ENCODE measurements around the gene TRPM4. TPM values are rescaled to one million over a fixed set of nuclear protein-coding genes. Genes with fewer than 3 reads are reported as not detected.

TRPM4 gene
- total and polyA plus RNA-seq, 10 of the 15 experiments (the other 5 are each of a cell fraction or from before 2014, with no cell fraction given) = 0.10 to 0.64 (median 0.15) TPM; not detected in 7

Other genes starting within 250 kb of the TRPM4 start
Only the 7 nearest of the 24 such genes appear.
- gene NTF4, start 93.0 kb upstream of the TRPM4 start, total RNA-seq (2014; rRNA removed) = not detected in 2 replicates
- gene NTF4, start 93.0 kb upstream of the TRPM4 start, total RNA-seq (2014; rRNA removed; fragmentation: Illumina TruSeq; extraction: Trizol) = not detected in 2 replicates
- gene NTF4, start 93.0 kb upstream of the TRPM4 start, total RNA-seq (2021) = not detected in 2 replicates
- gene NTF4, start 93.0 kb upstream of the TRPM4 start, polyA plus RNA-seq (2011; rRNA removed) = not detected in 2 replicates
- gene NTF4, start 93.0 kb upstream of the TRPM4 start, polyA plus RNA-seq (2014; fragmentation: Illumina TruSeq; extraction: Trizol) = not detected in 2 replicates
- not detected for gene NTF4, start 93.0 kb upstream of the TRPM4 start, polyA plus RNA-seq (2014; fragmentation: Nextera tagmentation; extraction: Ambion mirVana)
- not detected in 2 replicates for gene NTF4, start 93.0 kb upstream of the TRPM4 start, polyA plus RNA-seq (2014; rRNA removed)
- gene NTF4, start 93.0 kb upstream of the TRPM4 start, polyA plus RNA-seq (2016; fragmentation: Nextera tagmentation; extraction: Ambion mirVana) = not detected
- not detected in 2 replicates for gene KCNA7, start 85.1 kb upstream of the TRPM4 start, total RNA-seq (2014; rRNA removed)
- not detected in 2 replicates for gene KCNA7, start 85.1 kb upstream of the TRPM4 start, total RNA-seq (2014; rRNA removed; fragmentation: Illumina TruSeq; extraction: Trizol)
- not detected in 2 replicates for gene KCNA7, start 85.1 kb upstream of the TRPM4 start, total RNA-seq (2021)
- not detected in 2 replicates for gene KCNA7, start 85.1 kb upstream of the TRPM4 start, polyA plus RNA-seq (2011; rRNA removed)
- gene KCNA7, start 85.1 kb upstream of the TRPM4 start, polyA plus RNA-seq (2014; fragmentation: Illumina TruSeq; extraction: Trizol) = not detected in 2 replicates
- gene KCNA7, start 85.1 kb upstream of the TRPM4 start, polyA plus RNA-seq (2014; fragmentation: Nextera tagmentation; extraction: Ambion mirVana) = not detected
- not detected in 2 replicates for gene KCNA7, start 85.1 kb upstream of the TRPM4 start, polyA plus RNA-seq (2014; rRNA removed)
- not detected for gene KCNA7, start 85.1 kb upstream of the TRPM4 start, polyA plus RNA-seq (2016; fragmentation: Nextera tagmentation; extraction: Ambion mirVana)
- 279 and 350 TPM in 2 replicates for gene SNRNP70, start 72.3 kb upstream of the TRPM4 start, total RNA-seq (2014; rRNA removed)
- gene SNRNP70, start 72.3 kb upstream of the TRPM4 start, total RNA-seq (2014; rRNA removed; fragmentation: Illumina TruSeq; extraction: Trizol) = 89.2 and 90.2 TPM in 2 replicates
- gene SNRNP70, start 72.3 kb upstream of the TRPM4 start, total RNA-seq (2021) = 193 and 215 TPM in 2 replicates
- 105 and 162 TPM in 2 replicates for gene SNRNP70, start 72.3 kb upstream of the TRPM4 start, polyA plus RNA-seq (2011; rRNA removed)
- gene SNRNP70, start 72.3 kb upstream of the TRPM4 start, polyA plus RNA-seq (2014; fragmentation: Illumina TruSeq; extraction: Trizol) = 102 and 112 TPM in 2 replicates
- 10 to 100 TPM in 1 of 2 experiments, 1 to 10 TPM in 1; 2.7 to 14.9 TPM for gene SNRNP70, start 72.3 kb upstream of the TRPM4 start, polyA plus RNA-seq (2014; fragmentation: Nextera tagmentation; extraction: Ambion mirVana)
- 453 and 499 TPM in 2 replicates for gene SNRNP70, start 72.3 kb upstream of the TRPM4 start, polyA plus RNA-seq (2014; rRNA removed)
- gene SNRNP70, start 72.3 kb upstream of the TRPM4 start, polyA plus RNA-seq (2016; fragmentation: Nextera tagmentation; extraction: Ambion mirVana) = 100 to 1,000 TPM; 157 to 192 TPM
- gene LIN7B, start 43.4 kb upstream of the TRPM4 start, total RNA-seq (2014; rRNA removed) = 1.5 and 1.9 TPM in 2 replicates
- 0.63 and 1.1 TPM in 2 replicates for gene LIN7B, start 43.4 kb upstream of the TRPM4 start, total RNA-seq (2014; rRNA removed; fragmentation: Illumina TruSeq; extraction: Trizol)
- gene LIN7B, start 43.4 kb upstream of the TRPM4 start, total RNA-seq (2021) = 1.8 and 2.9 TPM in 2 replicates
- 0.50 and 0.88 TPM in 2 replicates for gene LIN7B, start 43.4 kb upstream of the TRPM4 start, polyA plus RNA-seq (2011; rRNA removed)
- not detected in 2 replicates for gene LIN7B, start 43.4 kb upstream of the TRPM4 start, polyA plus RNA-seq (2014; fragmentation: Illumina TruSeq; extraction: Trizol)
- gene LIN7B, start 43.4 kb upstream of the TRPM4 start, polyA plus RNA-seq (2014; fragmentation: Nextera tagmentation; extraction: Ambion mirVana) = under 1 TPM in 1 of 2 experiments, not detected in 1; 0.15 TPM
- gene LIN7B, start 43.4 kb upstream of the TRPM4 start, polyA plus RNA-seq (2014; rRNA removed) = 2.6 and 3.2 TPM in 2 replicates
- gene LIN7B, start 43.4 kb upstream of the TRPM4 start, polyA plus RNA-seq (2016; fragmentation: Nextera tagmentation; extraction: Ambion mirVana) = 1 to 10 TPM; 3.0 to 3.5 TPM
- gene C19orf73, start 38.6 kb upstream of the TRPM4 start, total RNA-seq (2014; rRNA removed) = 0.98 and 1.2 TPM in 2 replicates
- 0.49 and 0.60 TPM in 2 replicates for gene C19orf73, start 38.6 kb upstream of the TRPM4 start, total RNA-seq (2014; rRNA removed; fragmentation: Illumina TruSeq; extraction: Trizol)
- 0.74 and 0.90 TPM in 2 replicates for gene C19orf73, start 38.6 kb upstream of the TRPM4 start, total RNA-seq (2021)
- 0.29 and 0.54 TPM in 2 replicates for gene C19orf73, start 38.6 kb upstream of the TRPM4 start, polyA plus RNA-seq (2011; rRNA removed)
- gene C19orf73, start 38.6 kb upstream of the TRPM4 start, polyA plus RNA-seq (2014; fragmentation: Illumina TruSeq; extraction: Trizol) = 0.65 TPM in 1 of 2 replicates, not detected in the other
- gene C19orf73, start 38.6 kb upstream of the TRPM4 start, polyA plus RNA-seq (2014; fragmentation: Nextera tagmentation; extraction: Ambion mirVana) = under 1 TPM; 0.20 to 0.69 TPM
- 1.0 and 2.1 TPM in 2 replicates for gene C19orf73, start 38.6 kb upstream of the TRPM4 start, polyA plus RNA-seq (2014; rRNA removed)
- 1 to 10 TPM; 1.6 to 2.0 TPM for gene C19orf73, start 38.6 kb upstream of the TRPM4 start, polyA plus RNA-seq (2016; fragmentation: Nextera tagmentation; extraction: Ambion mirVana)
- 0.73 and 0.87 TPM in 2 replicates for gene PPFIA3, start 38.2 kb upstream of the TRPM4 start, total RNA-seq (2014; rRNA removed)
- 0.40 and 0.60 TPM in 2 replicates for gene PPFIA3, start 38.2 kb upstream of the TRPM4 start, total RNA-seq (2014; rRNA removed; fragmentation: Illumina TruSeq; extraction: Trizol)
- 1.3 and 1.7 TPM in 2 replicates for gene PPFIA3, start 38.2 kb upstream of the TRPM4 start, total RNA-seq (2021)
- gene PPFIA3, start 38.2 kb upstream of the TRPM4 start, polyA plus RNA-seq (2011; rRNA removed) = 0.71 and 0.79 TPM in 2 replicates
- gene PPFIA3, start 38.2 kb upstream of the TRPM4 start, polyA plus RNA-seq (2014; fragmentation: Illumina TruSeq; extraction: Trizol) = 0.21 TPM in 1 of 2 replicates, not detected in the other
- not detected for gene PPFIA3, start 38.2 kb upstream of the TRPM4 start, polyA plus RNA-seq (2014; fragmentation: Nextera tagmentation; extraction: Ambion mirVana)
- 0.62 and 1.3 TPM in 2 replicates for gene PPFIA3, start 38.2 kb upstream of the TRPM4 start, polyA plus RNA-seq (2014; rRNA removed)
- under 1 TPM in 1 of 2 experiments, not detected in 1; 0.11 TPM for gene PPFIA3, start 38.2 kb upstream of the TRPM4 start, polyA plus RNA-seq (2016; fragmentation: Nextera tagmentation; extraction: Ambion mirVana)
- gene HRC, start 2.4 kb upstream of the TRPM4 start, total RNA-seq (2014; rRNA removed) = not detected in 2 replicates
- gene HRC, start 2.4 kb upstream of the TRPM4 start, total RNA-seq (2014; rRNA removed; fragmentation: Illumina TruSeq; extraction: Trizol) = not detected in 2 replicates
- not detected in 2 replicates for gene HRC, start 2.4 kb upstream of the TRPM4 start, total RNA-seq (2021)
- gene HRC, start 2.4 kb upstream of the TRPM4 start, polyA plus RNA-seq (2011; rRNA removed) = not detected in 2 replicates
- gene HRC, start 2.4 kb upstream of the TRPM4 start, polyA plus RNA-seq (2014; fragmentation: Illumina TruSeq; extraction: Trizol) = not detected in 2 replicates
- not detected for gene HRC, start 2.4 kb upstream of the TRPM4 start, polyA plus RNA-seq (2014; fragmentation: Nextera tagmentation; extraction: Ambion mirVana)
- not detected in 2 replicates for gene HRC, start 2.4 kb upstream of the TRPM4 start, polyA plus RNA-seq (2014; rRNA removed)
- under 1 TPM in 1 of 2 experiments, not detected in 1; 0.10 TPM for gene HRC, start 2.4 kb upstream of the TRPM4 start, polyA plus RNA-seq (2016; fragmentation: Nextera tagmentation; extraction: Ambion mirVana)